NCI-H146 treated with DMSO at 0.1 percent for 48 hours (cell line): ENCODE measurements around the gene TMEM98.
"Not testable (repeated sequence)": the region's sequence is repeated elsewhere in the genome, so short reads cannot be mapped to it uniquely, and the experiment has no call there.

Experiments
- DNase-seq: peaks from one replicate; lab custom pipeline; 2025; ENCODE audit not compliant: unreplicated experiment; lab: John Stamatoyannopoulos, UW

Gene TMEM98

GRCh38 chr17:32927724-32928585 is at the start of gene TMEM98:
Gene TMEM98 (plus strand): TSS chr17:32928153. CDS start chr17:32931529, 3,376 bp downstream.
- DNase-seq, result no peak

GRCh38 chr17:32878211-32878610 is 49.7 kb upstream of the TMEM98 start:
- DNase-seq, result no peak

- DNase-seq, result no peak
These were observed 48.8 kb upstream of the TMEM98 start for GRCh38 chr17:32879134-32879533.

GRCh38 chr17:32880671-32881453 is 47.1 kb upstream of the TMEM98 start:
- no peak for DNase-seq

- no peak for DNase-seq
These were observed 45.9 kb upstream of the TMEM98 start for GRCh38 chr17:32882029-32882428.

- DNase-seq, result no peak
These were observed 45.2 kb upstream of the TMEM98 start for GRCh38 chr17:32882734-32883133.

GRCh38 chr17:32886951-32887350 is 41.0 kb upstream of the TMEM98 start:
- DNase-seq, result not testable (repeated sequence)

- not testable (repeated sequence) for DNase-seq
These were observed 40.5 kb upstream of the TMEM98 start for GRCh38 chr17:32887410-32887809.

- no peak for DNase-seq
These were observed 33.7 kb upstream of the TMEM98 start for GRCh38 chr17:32894245-32894644.

- no peak for DNase-seq
These were observed 31.2 kb upstream of the TMEM98 start for GRCh38 chr17:32896647-32897258.

GRCh38 chr17:32899236-32900013 is 28.5 kb upstream of the TMEM98 start:
- DNase-seq, result no peak

- DNase-seq, result no peak
These were observed 26.2 kb upstream of the TMEM98 start for GRCh38 chr17:32901743-32902142.

GRCh38 chr17:32903774-32904673 is 23.9 kb upstream of the TMEM98 start:
- no peak for DNase-seq

GRCh38 chr17:32904891-32905290 is 23.1 kb upstream of the TMEM98 start:
- DNase-seq, result no peak

- DNase-seq, result no peak
These were observed 20.4 kb upstream of the TMEM98 start for GRCh38 chr17:32907583-32907982.

- DNase-seq, result peak; percentile 58
These were observed 18.1 kb upstream of the TMEM98 start for GRCh38 chr17:32909787-32910369.

GRCh38 chr17:32910769-32911168 is 17.2 kb upstream of the TMEM98 start:
- DNase-seq, result no peak

GRCh38 chr17:32912218-32912897 is 15.6 kb upstream of the TMEM98 start:
- peak; percentile 8 for DNase-seq

- DNase-seq, result no peak
These were observed 14.4 kb upstream of the TMEM98 start for GRCh38 chr17:32913593-32913992.
